HT-29 (cell line): Measurements from ENCODE around the gene ARHGEF19. TPM values are rescaled to one million over a fixed set of nuclear protein-coding genes. Genes with fewer than 3 reads are reported as not detected.
"Not testable (repeated sequence)": the region's sequence is repeated elsewhere in the genome, so short reads cannot be mapped to it uniquely, and the experiment has no call there.

ENCODE experiments used
- DNase-seq: peaks from one replicate; pipeline ENCODE4 v3.0.0-alpha.2; 2015; ENCODE audit warnings: low spot score
- total RNA-seq: library from RNA; depleted of rRNA; stranded (reverse); fragments of >200 nt; shearing (Covaris generic); gene quantifications from 2 replicates; pipeline ENCODE4 v1.2.3, GENCODE V29; 2014

The ARHGEF19 gene
- total RNA-seq, 1 experiment from 2014 or later = 15.9 TPM

- DNase-seq = no peak
These were observed 7.1 kb downstream of the ARHGEF19 start for GRCh38 chr1:16205334-16205671.

- peak; percentile 55 for DNase-seq
These were observed 7.7 kb downstream of the ARHGEF19 start for GRCh38 chr1:16204634-16205333.

GRCh38 chr1:16204216-16204615 lies 8.2 kb downstream of the ARHGEF19 start:
- no peak for DNase-seq

GRCh38 chr1:16203550-16203949 lies 8.9 kb downstream of the ARHGEF19 start:
- no peak for DNase-seq

GRCh38 chr1:16202281-16203210 lies 9.9 kb downstream of the ARHGEF19 start:
- no peak for DNase-seq

GRCh38 chr1:16199700-16200099 lies 12.8 kb downstream of the ARHGEF19 start:
- DNase-seq = no peak

- DNase-seq = no peak
These were observed 13.3 kb downstream of the ARHGEF19 start for GRCh38 chr1:16199157-16199501.

GRCh38 chr1:16198444-16199156 lies 13.9 kb downstream of the ARHGEF19 start:
- DNase-seq = no peak

- DNase-seq = no peak
These were observed 15.6 kb downstream of the ARHGEF19 start for GRCh38 chr1:16196874-16197273.

- DNase-seq = not testable (repeated sequence)
These were observed 16.3 kb downstream of the ARHGEF19 start for GRCh38 chr1:16196139-16196538.

GRCh38 chr1:16195518-16195905 lies 16.9 kb downstream of the ARHGEF19 start:
- no peak for DNase-seq

GRCh38 chr1:16191916-16192546 lies 20.4 kb downstream of the ARHGEF19 start:
- no peak for DNase-seq

GRCh38 chr1:16191309-16191708 lies 21.1 kb downstream of the ARHGEF19 start:
- no peak for DNase-seq

- DNase-seq = no peak
These were observed 22.4 kb downstream of the ARHGEF19 start for GRCh38 chr1:16189921-16190621.

- peak; percentile 78 for DNase-seq
These were observed 23.4 kb downstream of the ARHGEF19 start for GRCh38 chr1:16189003-16189402.

- peak; percentile 93 for DNase-seq
These were observed 24.6 kb downstream of the ARHGEF19 start for GRCh38 chr1:16187748-16188401.

- DNase-seq = peak; percentile 2
These were observed 25.7 kb downstream of the ARHGEF19 start for GRCh38 chr1:16186655-16187235.

- DNase-seq = peak; percentile 2
These were observed 27.7 kb downstream of the ARHGEF19 start for GRCh38 chr1:16184557-16185303.

- DNase-seq = no peak
These were observed 28.5 kb downstream of the ARHGEF19 start for GRCh38 chr1:16183765-16184556.
